ENCODE results near the gene DTX3.

The DTX3 gene

GRCh38 chr12:57607958-57608663, 3.5 kb downstream of the DTX3 start:
- no peaks in the 10 kb centered on the region for H3K36me3 ChIP-seq (replicated peaks)
- no peak for TF ChIP-seq CTCF (IDR thresholded peaks at IDR 0.05; ENCODE audit: low read depth, low read length, missing control alignments)
- in situ Hi-C loops (cut with HindIII; ENCODE audit: low pct_ligation_motif_present, low sequenced_read_pairs) = no loop called here
- no peaks in the 10 kb centered on the region for H3K27me3 ChIP-seq (replicated peaks)
- no peak overlapping the region for H3K27ac ChIP-seq
- H3K4me3 ChIP-seq (ENCODE audit: low read depth, low read length) = no peak overlapping the region
- DNase-seq = no peak

- in situ Hi-C loops (cut with HindIII; ENCODE audit: low pct_ligation_motif_present, low sequenced_read_pairs) = no loop called here
- Histone ChIP-seq H3K36me3 (replicated peaks) (no peaks in the 10 kb centered on the region), H3K4me3 (ENCODE audit: low read depth, low read length) (no peak overlapping the region), H3K27ac (no peak overlapping the region), H3K27me3 (replicated peaks) (no peaks in the 10 kb centered on the region)
- DNase-seq = no peak
- no peak for TF ChIP-seq CTCF (IDR thresholded peaks at IDR 0.05; ENCODE audit: low read depth, low read length, missing control alignments)
These were observed 4.6 kb downstream of the DTX3 start for GRCh38 chr12:57609101-57609780.

- Histone ChIP-seq H3K36me3 (replicated peaks) (no peaks in the 10 kb centered on the region), H3K27me3 (replicated peaks) (no peaks in the 10 kb centered on the region), H3K4me3 (ENCODE audit: low read depth, low read length) (peak overlapping the region; percentile 65), H3K27ac (no peak overlapping the region)
- DNase-seq = no peak
- in situ Hi-C loops (cut with HindIII; ENCODE audit: low pct_ligation_motif_present, low sequenced_read_pairs) = no loop called here
- no peak for TF ChIP-seq CTCF (IDR thresholded peaks at IDR 0.05; ENCODE audit: low read depth, low read length, missing control alignments)
These were observed 5.3 kb downstream of the DTX3 start for GRCh38 chr12:57609781-57610553.

- in situ Hi-C loops (cut with HindIII; ENCODE audit: low pct_ligation_motif_present, low sequenced_read_pairs) = no loop called here
- no peak for DNase-seq
- Histone ChIP-seq H3K4me3 (ENCODE audit: low read depth, low read length) (peak overlapping the region; percentile 65), H3K27ac (no peak overlapping the region), H3K36me3 (replicated peaks) (no peaks in the 10 kb centered on the region), H3K27me3 (replicated peaks) (no peaks in the 10 kb centered on the region)
- TF ChIP-seq CTCF (IDR thresholded peaks at IDR 0.05; ENCODE audit: low read depth, low read length, missing control alignments) = no peak
These were observed 6.0 kb downstream of the DTX3 start for GRCh38 chr12:57610554-57611107.

- TF ChIP-seq CTCF (IDR thresholded peaks at IDR 0.05; ENCODE audit: low read depth, low read length, missing control alignments) = no peak
- H3K36me3 ChIP-seq (replicated peaks) = no peaks in the 10 kb centered on the region
- DNase-seq = no peak
- no peaks in the 10 kb centered on the region for H3K27me3 ChIP-seq (replicated peaks)
- in situ Hi-C loops (cut with HindIII; ENCODE audit: low pct_ligation_motif_present, low sequenced_read_pairs) = no loop called here
- peak within 1 kb of the TSS; percentile 65 for H3K4me3 ChIP-seq (ENCODE audit: low read depth, low read length)
- no peak within 1 kb of the TSS for H3K27ac ChIP-seq
These were observed 6.6 kb downstream of the DTX3 start, which contains the start of gene ARHGEF25 for GRCh38 chr12:57611108-57611826. ARHGEF25 (plus strand) TSS chr12:57611435; CDS start chr12:57611895, 460 bp downstream.

Data from brain microvascular endothelial cell (primary cell).